Sigmoid colon (tissue), 4 donors: ENCODE data around the gene SEMA3B.

Experiments used
- EP300 ChIP-seq, 4 donors: sonication (generic); formaldehyde crosslinking; IDR thresholded peaks; one replicate each; pipeline ENCODE4 v1.6.1; 2017; ENCODE audit warnings: antibody characterized with exemption in 4 of 4
- POLR2A ChIP-seq, 2 donors: fragments of 450-650 bp; IDR thresholded peaks; one replicate each; pipeline ENCODE4 v1.6.1; 2016; ENCODE audit warnings: antibody characterized with exemption in 2 of 2, mild to moderate bottlenecking in 2 of 2, moderate library complexity in 2 of 2
- POLR2AphosphoS5 ChIP-seq, 4 donors: sonication (generic); formaldehyde crosslinking; IDR thresholded peaks; one replicate each; pipeline ENCODE4 v1.6.1; 2017; ENCODE audit warnings: antibody characterized with exemption in 4 of 4
- TF ChIP-seq, protein P1 (sequence below), 4 experiments: fragments of 450-650 bp in 3 of 4; fragments of 200-600 bp in 1 of 4; IDR thresholded peaks; one replicate each; pipeline ENCODE4 v1.5.1; 2016 to 2019; ENCODE audit warnings: antibody characterized with exemption in 4 of 4, mild to moderate bottlenecking in 3 of 4, moderate library complexity in 2 of 4

GRCh38 chr3:50259432-50260026 lies 9.4 kb upstream of the SEMA3B start:
- TF ChIP-seq, protein P1, sequence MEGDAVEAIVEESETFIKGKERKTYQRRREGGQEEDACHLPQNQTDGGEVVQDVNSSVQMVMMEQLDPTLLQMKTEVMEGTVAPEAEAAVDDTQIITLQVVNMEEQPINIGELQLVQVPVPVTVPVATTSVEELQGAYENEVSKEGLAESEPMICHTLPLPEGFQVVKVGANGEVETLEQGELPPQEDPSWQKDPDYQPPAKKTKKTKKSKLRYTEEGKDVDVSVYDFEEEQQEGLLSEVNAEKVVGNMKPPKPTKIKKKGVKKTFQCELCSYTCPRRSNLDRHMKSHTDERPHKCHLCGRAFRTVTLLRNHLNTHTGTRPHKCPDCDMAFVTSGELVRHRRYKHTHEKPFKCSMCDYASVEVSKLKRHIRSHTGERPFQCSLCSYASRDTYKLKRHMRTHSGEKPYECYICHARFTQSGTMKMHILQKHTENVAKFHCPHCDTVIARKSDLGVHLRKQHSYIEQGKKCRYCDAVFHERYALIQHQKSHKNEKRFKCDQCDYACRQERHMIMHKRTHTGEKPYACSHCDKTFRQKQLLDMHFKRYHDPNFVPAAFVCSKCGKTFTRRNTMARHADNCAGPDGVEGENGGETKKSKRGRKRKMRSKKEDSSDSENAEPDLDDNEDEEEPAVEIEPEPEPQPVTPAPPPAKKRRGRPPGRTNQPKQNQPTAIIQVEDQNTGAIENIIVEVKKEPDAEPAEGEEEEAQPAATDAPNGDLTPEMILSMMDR (IDR thresholded peaks at IDR 0.05), result no peak
- TF ChIP-seq POLR2A (IDR thresholded peaks at IDR 0.05) (no peak), POLR2AphosphoS5 (IDR thresholded peaks at IDR 0.05) (no peak), EP300 (IDR thresholded peaks at IDR 0.05) (no peak)
